IMR-90 (cell line): Measurements from ENCODE around the gene EPOP. TPM values are rescaled to one million over a fixed set of nuclear protein-coding genes. Genes with fewer than 3 reads are reported as not detected.

ENCODE experiments used
- ATAC-seq: fragments of 200-7000 bp; cut with Tn5 transposase; 2 replicates; pipeline ENCODE4 v1.9.1; 2020; ENCODE audit warnings: low read depth, mild to moderate bottlenecking, moderate library complexity
- BruUV-seq: library from RNA; stranded (reverse); fragments of 400-500 nt; replicated peaks from 2 replicates; lab custom pipeline; 2021; lab: Mats Ljungman, UMichigan
- CTCF ChIA-PET: fragments of 300-600 bp; formaldehyde crosslinking; extraction: SDS; loops from one replicate; lab custom pipeline; 2021; ENCODE audit warnings: antibody characterized with exemption; lab: Yijun Ruan, JAX
- POLR2A ChIA-PET: fragments of 300-600 bp; sonication (Branson Sonifier 250); formaldehyde crosslinking; loops from one replicate; lab custom pipeline; 2022; ENCODE audit warnings: antibody characterized with exemption; ENCODE audit not compliant: unreplicated experiment; lab: Charles Lee
- DNase-seq: peaks from one replicate; pipeline ENCODE4 v3.0.0; 2013
- H2AFZ ChIP-seq: replicated peaks from 2 replicates; pipeline ENCODE3; 2013; ENCODE audit warnings: low read length, mild to moderate bottlenecking; ENCODE audit not compliant: poor library complexity
- H2AK5ac ChIP-seq: 2 replicates; pipeline ENCODE4 v1.6.1; 2013; ENCODE audit warnings: low read depth, low read length, inconsistent platforms
- H2AK9ac ChIP-seq: replicated peaks from 2 replicates; pipeline ENCODE3; 2013; ENCODE audit warnings: mild to moderate bottlenecking, low read depth, low read length, moderate library complexity; ENCODE audit not compliant: poor library complexity
- H2BK120ac ChIP-seq: 2 replicates; pipeline ENCODE4 v1.6.1; 2013; ENCODE audit warnings: low read depth, low read length, inconsistent platforms
- H2BK15ac ChIP-seq: 3 replicates; pipeline ENCODE4 v1.6.1; 2013; ENCODE audit warnings: low read depth, low read length, inconsistent platforms
- H2BK20ac ChIP-seq: 2 replicates; pipeline ENCODE4 v1.6.1; 2013; ENCODE audit warnings: low read depth, mild to moderate bottlenecking, inconsistent platforms, low read length, moderate library complexity
- H2BK5ac ChIP-seq: 2 replicates; pipeline ENCODE4 v1.6.1; 2013; ENCODE audit warnings: mild to moderate bottlenecking, low read depth, low read length, inconsistent platforms; ENCODE audit not compliant: poor library complexity, severe bottlenecking
- H3K14ac ChIP-seq: replicated peaks from 2 replicates; pipeline ENCODE4 v1.6.1; 2013; ENCODE audit warnings: low read depth, low read length, inconsistent platforms
- H3K18ac ChIP-seq: 2 replicates; pipeline ENCODE4 v1.6.1; 2013; ENCODE audit warnings: low read depth, low read length, control low read depth
- H3K23ac ChIP-seq: 2 replicates; pipeline ENCODE4 v1.6.1; 2013; ENCODE audit warnings: low read depth, low read length, inconsistent platforms
- H3K27ac ChIP-seq: 2 replicates; pipeline ENCODE4 v1.5.1; 2013; ENCODE audit warnings: mild to moderate bottlenecking, control low read depth, low read length; ENCODE audit not compliant: insufficient read depth
- H3K27me3 ChIP-seq: 2 replicates; pipeline ENCODE4 v1.6.1; 2013; ENCODE audit warnings: low read length; ENCODE audit not compliant: control insufficient read depth, insufficient read depth
- H3K36me3 ChIP-seq: 2 replicates; pipeline ENCODE4 v1.6.1; 2013; ENCODE audit warnings: low read length, mixed read lengths; ENCODE audit not compliant: control insufficient read depth, insufficient read depth
- H3K4ac ChIP-seq: 2 replicates; pipeline ENCODE4 v1.6.1; 2013; ENCODE audit warnings: low read depth, low read length, inconsistent platforms
- H3K4me1 ChIP-seq: 2 replicates; pipeline ENCODE4 v1.6.1; 2013; ENCODE audit warnings: low read length, mixed read lengths; ENCODE audit not compliant: control insufficient read depth, insufficient read depth
- H3K4me2 ChIP-seq: 2 replicates; pipeline ENCODE4 v1.6.1; 2013; ENCODE audit warnings: low read depth, mild to moderate bottlenecking, control low read depth, low read length, moderate library complexity
- H3K4me3 ChIP-seq: 2 replicates; pipeline ENCODE4 v1.5.1; 2013; ENCODE audit warnings: low read depth, mild to moderate bottlenecking, control low read depth, low read length, moderate library complexity; ENCODE audit not compliant: insufficient read depth
- H3K56ac ChIP-seq: 2 replicates; pipeline ENCODE4 v1.6.1; 2013; ENCODE audit warnings: low read length, inconsistent platforms; ENCODE audit not compliant: insufficient read depth; ENCODE audit errors: extremely low read depth
- H3K79me1 ChIP-seq, 2 experiments: 2 replicates each; pipeline ENCODE4 v1.6.1; 2013; ENCODE audit warnings: low read length in 2 of 2, inconsistent platforms in 1 of 2, low read depth in 1 of 2
- H3K9ac ChIP-seq: 2 replicates; pipeline ENCODE4 v1.6.1; 2013; ENCODE audit warnings: low read depth, low read length, control low read depth
- H3K9me1 ChIP-seq: 2 replicates; pipeline ENCODE4 v1.6.1; 2013; ENCODE audit warnings: low read length, inconsistent platforms; ENCODE audit not compliant: insufficient read depth
- H3K9me3 ChIP-seq: 2 replicates; pipeline ENCODE4 v1.6.1; 2013; ENCODE audit warnings: low read length; ENCODE audit not compliant: control insufficient read depth, insufficient read depth
- H4K20me1 ChIP-seq: 2 replicates; pipeline ENCODE4 v1.6.1; 2013; ENCODE audit warnings: low read length, inconsistent platforms; ENCODE audit not compliant: insufficient read depth
- H4K5ac ChIP-seq: 2 replicates; pipeline ENCODE4 v1.6.1; 2013; ENCODE audit warnings: mild to moderate bottlenecking, low read depth, low read length, control low read depth
- H4K8ac ChIP-seq, 2 experiments: 2 replicates each; pipeline ENCODE4 v1.6.1; 2013; ENCODE audit warnings: low read depth in 2 of 2, low read length in 2 of 2, control low read depth in 1 of 2, inconsistent platforms in 1 of 2
- H4K91ac ChIP-seq: 2 replicates; pipeline ENCODE4 v1.6.1; 2013; ENCODE audit warnings: low read depth, low read length, inconsistent platforms; ENCODE audit not compliant: insufficient read depth
- BHLHE40 ChIP-seq: fragments of 150-350 bp; IDR thresholded peaks from 2 replicates; pipeline ENCODE4 v1.6.1; 2016; ENCODE audit warnings: mild to moderate bottlenecking, low read depth, low read length
- RFX5 ChIP-seq: IDR thresholded peaks from 2 replicates; pipeline ENCODE4 v1.8.0; 2012; ENCODE audit warnings: low read depth, mild to moderate bottlenecking, low read length, moderate library complexity
- SMC3 ChIP-seq: fragments of 150-350 bp; IDR thresholded peaks from 2 replicates; pipeline ENCODE4 v1.6.1; 2016; ENCODE audit warnings: low read depth, mild to moderate bottlenecking, antibody characterized with exemption, low read length, moderate library complexity
- WGBS, 2 experiments: methylation state at CpG; one replicate each; pipeline versions ENCODE4 v1.1.5 to v1.1.7; 2013; ENCODE audit warnings: missing lambda C conversion rate in 2 of 2; ENCODE audit not compliant: insufficient read length in 1 of 2; ENCODE audit errors: extremely low coverage in 2 of 2; 5-methylcytosine and 5-hydroxymethylcytosine counted together
- dilution Hi-C: fragments of 300-500 bp; cut with HindIII; formaldehyde crosslinking; loops from one replicate; pipeline ENCODE4 v1.14.3; 2018; ENCODE audit warnings: low sequenced_read_pairs; ENCODE audit not compliant: unreplicated experiment
- in situ Hi-C: fragments of 300-500 bp; cut with MboI; formaldehyde crosslinking; loops from 3 replicates; pipeline ENCODE4 v1.14.3; 2019; ENCODE audit warnings: low sequenced_read_pairs, inconsistent platforms, mixed read lengths
- intact Hi-C: fragments of 100-400 bp; cut with micrococcal nuclease; formaldehyde crosslinking; loops from 2 replicates; pipeline ENCODE4 v1.10.0; 2022
- polyA plus RNA-seq, 3 experiments: library from polyadenylated mRNA; depleted of rRNA; stranded (reverse); fragments of >200 nt; gene quantifications; 2 replicates each; pipeline ENCODE4 v1.2.3, GENCODE V29; 2012; ENCODE audit warnings: low replicate concordance in 1 of 3
- total RNA-seq: library from RNA; depleted of rRNA; stranded (reverse); fragments of >200 nt; gene quantifications from 2 replicates; pipeline ENCODE4 v1.2.3, GENCODE V29; 2012
- TF ChIP-seq, protein P1 (sequence below): fragments of 150-350 bp; IDR thresholded peaks from 2 replicates; pipeline ENCODE4 v1.6.1; 2016; ENCODE audit warnings: low read depth, mild to moderate bottlenecking, low read length, moderate library complexity, borderline replicate concordance

EPOP gene
- total and polyA plus RNA-seq, 2 of the 4 experiments (the other 2 are of a cell fraction) = 0.36 to 0.82 TPM

DNA sequence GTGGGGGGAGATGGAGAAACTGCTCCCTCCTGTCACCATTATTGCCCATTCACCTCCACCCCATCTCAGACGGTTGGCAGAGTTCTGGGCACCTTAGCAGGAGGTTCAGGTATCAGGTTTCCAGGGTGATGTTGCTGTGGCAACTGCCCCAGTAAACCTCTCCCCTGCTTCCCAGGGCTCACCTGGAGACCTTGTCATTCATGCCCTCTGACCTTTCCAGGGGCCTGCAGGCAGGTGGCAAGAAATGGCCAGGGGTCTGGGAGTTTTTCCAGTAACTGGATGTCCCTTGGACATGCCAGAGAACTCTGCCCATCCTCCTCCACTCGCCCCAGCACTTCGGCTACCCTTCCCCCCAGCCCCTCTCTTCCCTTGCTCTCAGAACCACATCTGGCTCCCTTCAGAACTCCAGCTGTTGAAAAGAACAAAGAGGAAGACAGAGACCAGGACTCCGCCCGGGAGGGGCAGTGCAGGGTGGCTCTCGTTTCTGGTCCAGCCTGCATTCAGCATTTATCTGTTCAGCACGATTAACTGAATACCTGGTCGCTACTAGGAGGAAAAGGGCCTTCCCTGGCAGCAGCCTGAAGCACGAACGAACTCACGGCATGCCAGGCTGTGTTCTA is 38.8 kb upstream of the EPOP start:
- TF ChIP-seq, protein P1, sequence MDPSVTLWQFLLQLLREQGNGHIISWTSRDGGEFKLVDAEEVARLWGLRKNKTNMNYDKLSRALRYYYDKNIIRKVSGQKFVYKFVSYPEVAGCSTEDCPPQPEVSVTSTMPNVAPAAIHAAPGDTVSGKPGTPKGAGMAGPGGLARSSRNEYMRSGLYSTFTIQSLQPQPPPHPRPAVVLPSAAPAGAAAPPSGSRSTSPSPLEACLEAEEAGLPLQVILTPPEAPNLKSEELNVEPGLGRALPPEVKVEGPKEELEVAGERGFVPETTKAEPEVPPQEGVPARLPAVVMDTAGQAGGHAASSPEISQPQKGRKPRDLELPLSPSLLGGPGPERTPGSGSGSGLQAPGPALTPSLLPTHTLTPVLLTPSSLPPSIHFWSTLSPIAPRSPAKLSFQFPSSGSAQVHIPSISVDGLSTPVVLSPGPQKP = no peak
- TF ChIP-seq BHLHE40 (no peak), RFX5 (no peak), SMC3 (no peak)
- H3K27ac ChIP-seq = no peak overlapping the region
- intact Hi-C loops (no loop called here), dilution Hi-C loops (no loop called here), in situ Hi-C loops (no loop called here)
- H4K20me1 ChIP-seq = peaks cover 4% of the 10 kb centered on the region; the same call in 1 of the 2 replicates
- no peak overlapping the region for H2BK5ac ChIP-seq
- H3K14ac ChIP-seq = no peak overlapping the region
- H3K18ac ChIP-seq = no peak overlapping the region
- no peak overlapping the region for H4K5ac ChIP-seq
- H3K23ac ChIP-seq = no peak overlapping the region
- ChIA-PET CTCF (no interaction called here), POLR2A (no interaction called here)
- H3K4me1 ChIP-seq = no peaks in the 10 kb centered on the region
- no peaks in the 10 kb centered on the region for H3K9me1 ChIP-seq
- no peak overlapping the region for H2AK5ac ChIP-seq
- BruUV-seq = no TSS peak
- no peak overlapping the region for H3K4ac ChIP-seq
- no peaks in the 10 kb centered on the region for H3K27me3 ChIP-seq
- H2AFZ ChIP-seq = no peak overlapping the region
- H4K91ac ChIP-seq = no peak overlapping the region
- H3K4me2 ChIP-seq = no peak overlapping the region
- peaks cover 4 to 17% of the 10 kb centered on the region in 2 experiments; a peak in 1 of 4 replicates for H3K79me1 ChIP-seq
- DNase-seq (no peak), ATAC-seq (no peak)
- H2AK9ac ChIP-seq = no peak overlapping the region
- H3K9ac ChIP-seq = no peak overlapping the region
- no peak overlapping the region for H4K8ac ChIP-seq
- H3K9me3 ChIP-seq = no peaks in the 10 kb centered on the region
- peaks cover 73% of the 10 kb centered on the region for H3K36me3 ChIP-seq
- H2BK120ac ChIP-seq = no peak overlapping the region
- H3K56ac ChIP-seq = no peak overlapping the region
- no peak overlapping the region for H2BK20ac ChIP-seq
- no peak overlapping the region for H3K4me3 ChIP-seq
- WGBS, 2 experiments = 94% methylated on average over 3 of the region's 11 CpGs; no CpG with 5 or more reads in 1 of the 2 experiments
- no peak overlapping the region for H2BK15ac ChIP-seq
